NCI-H146 treated with DMSO at 0.1 percent for 48 hours (cell line): ENCODE measurements around the gene WDR72.

Experiments
- DNase-seq: peaks from one replicate; lab custom pipeline; 2025; ENCODE audit not compliant: unreplicated experiment; lab: John Stamatoyannopoulos, UW

Gene WDR72

GRCh38 chr15:53611145-53611920, 148.1 kb downstream of the WDR72 start:
- DNase-seq: no peak

- DNase-seq: no peak
These were observed 168.4 kb downstream of the WDR72 start for GRCh38 chr15:53591041-53591440.

GRCh38 chr15:53590380-53590779, 169.1 kb downstream of the WDR72 start:
- no peak for DNase-seq

GRCh38 chr15:53589520-53590057, 169.9 kb downstream of the WDR72 start:
- DNase-seq: no peak

- no peak for DNase-seq
These were observed 170.7 kb downstream of the WDR72 start for GRCh38 chr15:53588773-53589172.

GRCh38 chr15:53586799-53587198, 172.7 kb downstream of the WDR72 start:
- no peak for DNase-seq

- DNase-seq: no peak
These were observed 177.9 kb downstream of the WDR72 start for GRCh38 chr15:53581513-53581912.

GRCh38 chr15:53580366-53580765, 179.1 kb downstream of the WDR72 start:
- DNase-seq: no peak

- no peak for DNase-seq
These were observed 182.6 kb downstream of the WDR72 start for GRCh38 chr15:53576841-53577240.

- no peak for DNase-seq
These were observed 186.4 kb downstream of the WDR72 start for GRCh38 chr15:53573091-53573490.

- no peak for DNase-seq
These were observed 189.5 kb downstream of the WDR72 start for GRCh38 chr15:53569751-53570480.

- DNase-seq: no peak
These were observed 192.6 kb downstream of the WDR72 start for GRCh38 chr15:53566912-53567311.

- DNase-seq: no peak
These were observed 193.7 kb downstream of the WDR72 start for GRCh38 chr15:53565721-53566120.

- DNase-seq: no peak
These were observed 194.8 kb downstream of the WDR72 start for GRCh38 chr15:53564647-53565046.

GRCh38 chr15:53563627-53564026, 195.8 kb downstream of the WDR72 start:
- DNase-seq: no peak

- no peak for DNase-seq
These were observed 199.8 kb downstream of the WDR72 start for GRCh38 chr15:53559364-53560277.

GRCh38 chr15:53558384-53558783, 201.1 kb downstream of the WDR72 start:
- DNase-seq: no peak

- DNase-seq: no peak
These were observed 204.2 kb downstream of the WDR72 start for GRCh38 chr15:53555226-53555625.

- DNase-seq: no peak
These were observed 209.7 kb downstream of the WDR72 start for GRCh38 chr15:53549697-53550305.

GRCh38 chr15:53548236-53548635, 211.2 kb downstream of the WDR72 start:
- no peak for DNase-seq
